HT-29 (cell line): Measurements from ENCODE around the gene TTLL5. TPM values are rescaled to one million over a fixed set of nuclear protein-coding genes. Genes with fewer than 3 reads are reported as not detected.

Experiments used
- DNase-seq: peaks from one replicate; pipeline ENCODE4 v3.0.0-alpha.2; 2015; ENCODE audit warnings: low spot score
- total RNA-seq: library from RNA; depleted of rRNA; stranded (reverse); fragments of >200 nt; shearing (Covaris generic); gene quantifications from 2 replicates; pipeline ENCODE4 v1.2.3, GENCODE V29; 2014

Gene TTLL5
- total RNA-seq, 1 experiment from 2014 or later: 20.5 TPM

- DNase-seq: no peak
Measured at GRCh38 chr14:75802486-75802885, 141.4 kb downstream of the TTLL5 start.

- no peak for DNase-seq
Measured at GRCh38 chr14:75803765-75804164, 142.7 kb downstream of the TTLL5 start.

GRCh38 chr14:75804570-75805275 is 143.7 kb downstream of the TTLL5 start:
- no peak for DNase-seq

- DNase-seq: no peak
Measured at GRCh38 chr14:75805646-75806045, 144.6 kb downstream of the TTLL5 start.

GRCh38 chr14:75806352-75806832 is 145.3 kb downstream of the TTLL5 start:
- DNase-seq: no peak

GRCh38 chr14:75807667-75808360 is 146.8 kb downstream of the TTLL5 start:
- DNase-seq: no peak

GRCh38 chr14:75811136-75811829 is 150.2 kb downstream of the TTLL5 start:
- DNase-seq: no peak

- peak; percentile 36 for DNase-seq
Measured at GRCh38 chr14:75811872-75812499, 150.9 kb downstream of the TTLL5 start.

- no peak for DNase-seq
Measured at GRCh38 chr14:75812622-75813021, 151.6 kb downstream of the TTLL5 start.

- no peak for DNase-seq
Measured at GRCh38 chr14:75820761-75821160, 159.7 kb downstream of the TTLL5 start.

- peak; percentile 71 for DNase-seq
Measured at GRCh38 chr14:75821831-75822521, 160.9 kb downstream of the TTLL5 start.

GRCh38 chr14:75822522-75823141 is 161.6 kb downstream of the TTLL5 start:
- no peak for DNase-seq

- DNase-seq: no peak
Measured at GRCh38 chr14:75823334-75823733, 162.3 kb downstream of the TTLL5 start.

- no peak for DNase-seq
Measured at GRCh38 chr14:75824318-75824717, 163.3 kb downstream of the TTLL5 start.

GRCh38 chr14:75825147-75825592 is 164.1 kb downstream of the TTLL5 start:
- DNase-seq: no peak

- DNase-seq: no peak
Measured at GRCh38 chr14:75826599-75826998, 165.6 kb downstream of the TTLL5 start.

GRCh38 chr14:75827331-75827730 is 166.3 kb downstream of the TTLL5 start:
- DNase-seq: no peak

GRCh38 chr14:75829316-75829715 is 168.3 kb downstream of the TTLL5 start:
- DNase-seq: no peak

- DNase-seq: peak; percentile 69
Measured at GRCh38 chr14:75831455-75831854, 170.4 kb downstream of the TTLL5 start.

- DNase-seq: peak; percentile 56
Measured at GRCh38 chr14:75831952-75832351, 170.9 kb downstream of the TTLL5 start.
